Tibial artery (tissue), 4 donors: ENCODE results near the gene KMT2D.

ENCODE experiments used
- DNase-seq, 2 donors: peaks; one replicate each; pipeline ENCODE4 v3.0.0-alpha.2; 2019
- H3K27ac ChIP-seq, 2 donors: fragments of 200-600 bp; sonication (generic) in 1 of 2; 1 replicate in 1 of 2; 2 replicates in 1 of 2; pipeline ENCODE4 v1.5.1; 2018 to 2019; ENCODE audit warnings: mild to moderate bottlenecking in 1 of 2
- H3K27me3 ChIP-seq, 2 donors: fragments of 200-600 bp; sonication (generic) in 1 of 2; one replicate each; pipeline versions ENCODE4 v1.5.1 to v1.6.0; 2016 to 2019
- H3K36me3 ChIP-seq, 3 donors: fragments of 200-600 bp; sonication (generic) in 2 of 3; one replicate each; pipeline ENCODE4 v1.5.1; 2016 to 2019; ENCODE audit warnings: mild to moderate bottlenecking in 2 of 3
- H3K4me1 ChIP-seq, 4 donors: fragments of 200-600 bp; sonication (generic) in 2 of 4; 1 replicate in 3 of 4; 2 replicates in 1 of 4; pipeline ENCODE4 v1.5.1; 2016 to 2019
- H3K4me3 ChIP-seq, 2 donors: fragments of 200-600 bp; sonication (generic) in 1 of 2; 1 replicate in 1 of 2; 2 replicates in 1 of 2; pipeline ENCODE4 v1.5.1; 2018 to 2019; ENCODE audit warnings: mild to moderate bottlenecking in 2 of 2
- H3K9me3 ChIP-seq, 3 donors: fragments of 200-600 bp; sonication (generic) in 1 of 3; one replicate each; pipeline ENCODE4 v1.5.1; 2016 to 2019
- CTCF ChIP-seq, 2 experiments: fragments of 200-600 bp in 1 of 2; fragments of 450-650 bp in 1 of 2; IDR thresholded peaks; one replicate each; pipeline ENCODE4 v1.5.1; 2017 to 2019; ENCODE audit warnings: antibody characterized with exemption in 2 of 2, mild to moderate bottlenecking in 1 of 2, moderate library complexity in 1 of 2
- intact Hi-C: fragments of 100-400 bp; cut with DNase I; formaldehyde crosslinking; loops from one replicate; pipeline ENCODE4 v1.15.0; 2023; ENCODE audit warnings: low total_unique reads

Gene KMT2D

GRCh38 chr12:49021292-49021915 is 39.2 kb downstream of the KMT2D start:
- no peak for TF ChIP-seq CTCF (IDR thresholded peaks at IDR 0.05)
- no peak for DNase-seq
- Histone ChIP-seq H3K9me3 (no peaks in the 10 kb centered on the region), H3K27ac (no peak overlapping the region), H3K27me3 (no peaks in the 10 kb centered on the region), H3K36me3 (peaks cover 48 to 61% (median 53%) of the 10 kb centered on the region in 3 donors), H3K4me3 (no peak overlapping the region), H3K4me1 (peaks cover 0 to 22% (median 14%) of the 10 kb centered on the region in 4 donors)
- intact Hi-C loops, result no loop called here

- peaks cover 38 to 52% (median 46%) of the 10 kb centered on the region in 3 donors for H3K36me3 ChIP-seq
- no peak overlapping the region for H3K4me3 ChIP-seq
- no peaks in the 10 kb centered on the region for H3K27me3 ChIP-seq
- peak overlapping the region; percentile 90 to 94 for H3K27ac ChIP-seq
- no peak for TF ChIP-seq CTCF (IDR thresholded peaks at IDR 0.05)
- intact Hi-C loops, result no loop called here
- no peaks in the 10 kb centered on the region for H3K9me3 ChIP-seq
- peaks cover 0 to 23% (median 14%) of the 10 kb centered on the region in 4 donors for H3K4me1 ChIP-seq
- no peak for DNase-seq
Observed at GRCh38 chr12:49020441-49020840, 40.2 kb downstream of the KMT2D start.

- Histone ChIP-seq H3K4me1 (peaks cover 0 to 23% (median 14%) of the 10 kb centered on the region in 4 donors), H3K27me3 (no peaks in the 10 kb centered on the region), H3K36me3 (peaks cover 31 to 44% (median 39%) of the 10 kb centered on the region in 3 donors), H3K27ac (peak overlapping the region; percentile 90 to 94), H3K4me3 (peak overlapping the region; percentile 70 to 88), H3K9me3 (no peaks in the 10 kb centered on the region)
- intact Hi-C loops, result no loop called here
- TF ChIP-seq CTCF (IDR thresholded peaks at IDR 0.05), result no peak
- no peak for DNase-seq
Observed at GRCh38 chr12:49019443-49020324, 40.9 kb downstream of the KMT2D start.

- Histone ChIP-seq H3K27me3 (no peaks in the 10 kb centered on the region), H3K36me3 (peaks cover 25 to 38% (median 33%) of the 10 kb centered on the region in 3 donors), H3K27ac (peak overlapping the region; percentile 90 to 94), H3K9me3 (no peaks in the 10 kb centered on the region), H3K4me3 (peak overlapping the region; percentile 70 to 88), H3K4me1 (peaks cover 0 to 23% (median 14%) of the 10 kb centered on the region in 4 donors)
- no peak for TF ChIP-seq CTCF (IDR thresholded peaks at IDR 0.05)
- no peak for DNase-seq
- intact Hi-C loops, result no loop called here
Observed at GRCh38 chr12:49019120-49019430, 41.5 kb downstream of the KMT2D start.

- Histone ChIP-seq H3K27me3 (no peaks in the 10 kb centered on the region), H3K4me1 (peaks cover 0 to 23% (median 14%) of the 10 kb centered on the region in 4 donors), H3K27ac (peak within 1 kb of the TSS; percentile 90 to 94), H3K4me3 (peak within 1 kb of the TSS; percentile 70 to 88), H3K36me3 (peaks cover 20 to 32% (median 27%) of the 10 kb centered on the region in 3 donors), H3K9me3 (no peaks in the 10 kb centered on the region)
- peak; percentile 95 to 98 for DNase-seq
- peak; percentile 19 to 40 for TF ChIP-seq CTCF (IDR thresholded peaks at IDR 0.05)
- intact Hi-C loops, result no loop called here
Observed at GRCh38 chr12:49018261-49019119, 42.1 kb downstream of the KMT2D start, which contains the start of gene PRKAG1. PRKAG1 (minus strand) TSS chr12:49018776; CDS start chr12:49018740, 36 bp downstream.
